Measurements from ENCODE around the gene XPO5. TPM values are rescaled to one million over a fixed set of nuclear protein-coding genes. Genes with fewer than 3 reads are reported as not detected.

The XPO5 gene
- total RNA-seq, 2 donors from 2014 or later, result 11.9 to 33.2 TPM

DNA sequence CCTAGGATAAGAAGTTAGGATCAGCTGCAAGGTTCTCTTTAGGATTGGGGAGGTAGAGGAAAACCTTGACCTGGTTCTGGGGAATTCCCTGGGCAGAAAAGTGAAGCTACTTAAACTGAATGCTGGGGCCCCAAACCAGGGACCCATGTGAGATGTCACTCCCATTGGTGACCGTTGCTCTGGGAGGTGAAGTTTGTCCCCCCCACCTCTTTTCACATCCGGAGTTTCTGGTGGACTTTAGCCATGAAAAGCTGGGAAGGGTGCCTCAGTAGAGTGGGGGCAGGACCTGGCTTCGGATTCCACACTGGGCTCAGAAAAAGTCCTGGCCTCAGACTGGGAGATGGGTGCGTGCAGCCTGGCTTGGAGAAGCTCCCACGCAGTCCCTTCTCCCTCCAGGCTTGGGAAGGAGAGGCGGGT is 85.3 kb downstream of the XPO5 start:
- Histone ChIP-seq H3K4me1 (ENCODE audit: control insufficient read depth in 1 of 2, low read depth in 2 of 2) (peaks cover 4 to 17% of the 10 kb centered on the region in 2 donors), H3K36me3 (peaks cover 2% of the 10 kb centered on the region), H3K9me3 (no peaks in the 10 kb centered on the region), H3K4me3 (no peak overlapping the region), H3K27me3 (replicated peaks; ENCODE audit: insufficient read depth) (no peaks in the 10 kb centered on the region), H3K27ac (no peak overlapping the region)
- TF ChIP-seq CTCF (IDR thresholded peaks at IDR 0.05), result no peak
- ATAC-seq (ENCODE audit: insufficient number of reproducible peaks, low FRiP score, low read depth) (no peak), DNase-seq (ENCODE audit: low spot score) (no peak)

DNA sequence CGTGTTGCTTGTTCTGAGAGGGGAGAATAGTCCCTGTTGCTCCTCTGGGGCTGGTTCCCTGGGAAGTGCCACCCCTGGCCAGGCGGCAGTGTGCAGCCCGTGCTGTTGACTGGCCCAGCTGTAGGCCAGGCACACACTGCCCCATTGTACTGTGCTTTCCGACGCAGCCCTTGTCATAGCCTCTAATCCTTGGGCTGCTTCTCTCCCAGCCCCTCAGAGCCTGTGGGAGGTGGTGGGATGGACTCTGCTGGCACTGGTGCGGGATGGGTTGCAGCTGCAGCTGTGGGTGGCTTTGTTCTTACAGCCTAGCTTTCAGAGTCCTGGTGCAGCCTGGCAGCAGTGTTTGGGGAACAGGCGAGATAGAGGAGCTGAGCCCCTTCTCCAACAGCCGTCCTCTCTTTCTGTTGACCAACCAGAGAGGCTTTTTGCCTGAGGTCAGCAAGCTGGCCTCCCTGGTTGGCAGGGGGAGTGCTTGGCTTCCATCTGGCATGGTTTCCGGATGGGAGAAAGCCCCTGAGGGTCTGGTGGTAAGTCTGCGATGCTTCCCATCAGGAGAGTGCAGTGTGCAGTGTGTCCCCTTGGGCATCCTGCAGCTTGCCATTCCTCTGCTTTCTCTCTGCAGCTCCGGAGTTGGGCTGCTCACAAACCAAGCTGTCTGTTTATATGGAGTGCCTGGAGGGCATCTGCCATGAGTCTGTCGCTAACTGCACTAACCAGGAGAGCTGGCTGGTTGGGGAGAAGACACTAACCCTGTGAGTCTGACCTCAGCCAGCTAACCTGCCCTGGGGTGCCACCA is 86.4 kb downstream of the XPO5 start:
- no peak for TF ChIP-seq CTCF (IDR thresholded peaks at IDR 0.05)
- DNase-seq (ENCODE audit: low spot score) (no peak), ATAC-seq (ENCODE audit: insufficient number of reproducible peaks, low FRiP score, low read depth) (no peak)
- Histone ChIP-seq H3K4me1 (ENCODE audit: control insufficient read depth in 1 of 2, low read depth in 2 of 2) (peaks cover 0 to 14% of the 10 kb centered on the region in 2 donors), H3K27ac (no peak overlapping the region), H3K27me3 (replicated peaks; ENCODE audit: insufficient read depth) (no peaks in the 10 kb centered on the region), H3K4me3 (no peak overlapping the region), H3K36me3 (peaks cover 3% of the 10 kb centered on the region), H3K9me3 (no peaks in the 10 kb centered on the region)

GRCh38 chr6:43488667-43489276 is 87.1 kb downstream of the XPO5 start:
- no peak for TF ChIP-seq CTCF (IDR thresholded peaks at IDR 0.05)
- Histone ChIP-seq H3K9me3 (no peaks in the 10 kb centered on the region), H3K4me3 (no peak overlapping the region), H3K27ac (no peak overlapping the region), H3K36me3 (peaks cover 3% of the 10 kb centered on the region), H3K27me3 (replicated peaks; ENCODE audit: insufficient read depth) (no peaks in the 10 kb centered on the region), H3K4me1 (ENCODE audit: control insufficient read depth in 1 of 2, low read depth in 2 of 2) (peaks cover 0 to 14% of the 10 kb centered on the region in 2 donors)
- ATAC-seq (ENCODE audit: insufficient number of reproducible peaks, low FRiP score, low read depth) (no peak), DNase-seq (ENCODE audit: low spot score) (no peak)

GRCh38 chr6:43481591-43482236 is 94.1 kb downstream of the XPO5 start:
- Histone ChIP-seq H3K4me1 (ENCODE audit: control insufficient read depth in 1 of 2, low read depth in 2 of 2) (peaks cover 6 to 22% of the 10 kb centered on the region in 2 donors), H3K4me3 (no peak overlapping the region), H3K9me3 (no peaks in the 10 kb centered on the region), H3K27ac (no peak overlapping the region), H3K36me3 (peaks cover 3% of the 10 kb centered on the region), H3K27me3 (replicated peaks; ENCODE audit: insufficient read depth) (no peaks in the 10 kb centered on the region)
- no peak for ATAC-seq (ENCODE audit: insufficient number of reproducible peaks, low FRiP score, low read depth)
- no peak for TF ChIP-seq CTCF (IDR thresholded peaks at IDR 0.05)
- DNase-seq (ENCODE audit: low spot score), result no peak

- no peak overlapping the region for H3K27ac ChIP-seq
- ATAC-seq (ENCODE audit: insufficient number of reproducible peaks, low FRiP score, low read depth) (no peak), DNase-seq (ENCODE audit: low spot score) (no peak)
- no peak for TF ChIP-seq CTCF (IDR thresholded peaks at IDR 0.05)
- no peaks in the 10 kb centered on the region for H3K9me3 ChIP-seq
- peaks cover 3% of the 10 kb centered on the region for H3K36me3 ChIP-seq
- H3K27me3 ChIP-seq (replicated peaks; ENCODE audit: insufficient read depth), result no peaks in the 10 kb centered on the region
- peaks cover 6 to 22% of the 10 kb centered on the region in 2 donors for H3K4me1 ChIP-seq (ENCODE audit: control insufficient read depth in 1 of 2, low read depth in 2 of 2)
- no peak overlapping the region for H3K4me3 ChIP-seq
Measured at GRCh38 chr6:43481075-43481474, 94.8 kb downstream of the XPO5 start.
